Measurements from ENCODE around the gene DAZAP1. TPM values are rescaled to one million over a fixed set of nuclear protein-coding genes. Genes with fewer than 3 reads are reported as not detected.

DAZAP1 gene
- total RNA-seq, 1 experiment from 2014 or later = 177 TPM

GRCh38 chr19:1483131-1483978 lies 76.0 kb downstream of the DAZAP1 start:
- H3K4me1 ChIP-seq (ENCODE audit: insufficient read depth, low read length) = no peaks in the 10 kb centered on the region
- no peak overlapping the region for H2AFZ ChIP-seq (ENCODE audit: low read length)
- no peaks in the 10 kb centered on the region for H3K27me3 ChIP-seq (ENCODE audit: low read length)
- no peaks in the 10 kb centered on the region for H3K9me3 ChIP-seq (ENCODE audit: low read length)
- intact Hi-C loops (cut with micrococcal nuclease) = no loop called here
- H4K20me1 ChIP-seq (ENCODE audit: low read length) = no peaks in the 10 kb centered on the region
- no peaks in the 10 kb centered on the region for H3F3A ChIP-seq (ENCODE audit: low read length, unreplicated experiment)
- no peak overlapping the region for H3K4me2 ChIP-seq (ENCODE audit: low read length)
- H3K36me3 ChIP-seq (ENCODE audit: low read depth, low read length) = no peaks in the 10 kb centered on the region
- H3K27ac ChIP-seq (ENCODE audit: low read length) = no peak overlapping the region
- POLR2A ChIA-PET (ENCODE audit: unreplicated experiment) = no interaction called here
- ATAC-seq (no peak), DNase-seq (no peak)
- no peaks in the 10 kb centered on the region for H3K9me2 ChIP-seq (replicated peaks; ENCODE audit: low read length)
- peaks cover 7% of the 10 kb centered on the region for H3K79me2 ChIP-seq (ENCODE audit: low read length)
- no peak overlapping the region for H3K9ac ChIP-seq (ENCODE audit: low read length)
- no peak overlapping the region for H3K4me3 ChIP-seq (ENCODE audit: low read length)
- CTCF ChIA-PET = no interaction called here
- no TSS peak for BruUV-seq (replicated peaks)
- no peak for TF ChIP-seq EZH2 (IDR thresholded peaks at IDR 0.05; ENCODE audit: low read length, unreplicated experiment)
- no peak for TF ChIP-seq CTCF (conservative IDR thresholded peaks at IDR 0.05; ENCODE audit: low read depth, low read length)
- no peak for TF ChIP-seq EZH2phosphoT487 (IDR thresholded peaks at IDR 0.05; ENCODE audit: borderline replicate concordance, low read length)

- H3K9ac ChIP-seq (ENCODE audit: low read length) = no peak overlapping the region
- H3K27me3 ChIP-seq (ENCODE audit: low read length) = no peaks in the 10 kb centered on the region
- no peak overlapping the region for H3K27ac ChIP-seq (ENCODE audit: low read length)
- no peak for TF ChIP-seq EZH2phosphoT487 (IDR thresholded peaks at IDR 0.05; ENCODE audit: borderline replicate concordance, low read length)
- intact Hi-C loops (cut with micrococcal nuclease) = no loop called here
- 0 out of 2 replicates have a peak, but pooled peaks cover under 1% of the 10 kb centered on the region for H3K79me2 ChIP-seq (ENCODE audit: low read length)
- H3K4me2 ChIP-seq (ENCODE audit: low read length) = no peak overlapping the region
- no peaks in the 10 kb centered on the region for H4K20me1 ChIP-seq (ENCODE audit: low read length)
- CTCF ChIA-PET = no interaction called here
- H3K4me1 ChIP-seq (ENCODE audit: insufficient read depth, low read length) = no peaks in the 10 kb centered on the region
- H2AFZ ChIP-seq (ENCODE audit: low read length) = no peak overlapping the region
- H3K9me2 ChIP-seq (replicated peaks; ENCODE audit: low read length) = no peaks in the 10 kb centered on the region
- H3K9me3 ChIP-seq (ENCODE audit: low read length) = no peaks in the 10 kb centered on the region
- ATAC-seq = no peak
- POLR2A ChIA-PET (ENCODE audit: unreplicated experiment) = no interaction called here
- no peaks in the 10 kb centered on the region for H3K36me3 ChIP-seq (ENCODE audit: low read depth, low read length)
- no peak for DNase-seq
- no peak overlapping the region for H3K4me3 ChIP-seq (ENCODE audit: low read length)
- no peaks in the 10 kb centered on the region for H3F3A ChIP-seq (ENCODE audit: low read length, unreplicated experiment)
- no TSS peak for BruUV-seq (replicated peaks)
Measured at GRCh38 chr19:1483979-1484428, 76.6 kb downstream of the DAZAP1 start.

Other genes with a start within 250 kb of the DAZAP1 start
- gene SBNO2, start 233.3 kb upstream of the DAZAP1 start, total RNA-seq (2014; rRNA removed) = 62.4 and 75.0 TPM in 2 replicates
- 82.4 and 93.0 TPM in 2 replicates for gene STK11, start 201.8 kb upstream of the DAZAP1 start, total RNA-seq (2014; rRNA removed)
- gene CBARP, start 169.6 kb upstream of the DAZAP1 start, total RNA-seq (2014; rRNA removed) = 3.3 and 6.3 TPM in 2 replicates
- 102 and 187 TPM in 2 replicates for gene ATP5F1D, start 165.8 kb upstream of the DAZAP1 start, total RNA-seq (2014; rRNA removed)
- gene MIDN, start 159.0 kb upstream of the DAZAP1 start, total RNA-seq (2014; rRNA removed) = 17.3 and 41.8 TPM in 2 replicates
- gene CIRBP, start 138.3 kb upstream of the DAZAP1 start, total RNA-seq (2014; rRNA removed) = 136 and 197 TPM in 2 replicates
- 110 and 133 TPM in 2 replicates for gene FAM174C, start 132.1 kb upstream of the DAZAP1 start, total RNA-seq (2014; rRNA removed)
- gene EFNA2, start 121.7 kb upstream of the DAZAP1 start, total RNA-seq (2014; rRNA removed) = not detected in 2 replicates
- 102 and 111 TPM in 2 replicates for gene NDUFS7, start 23.7 kb upstream of the DAZAP1 start, total RNA-seq (2014; rRNA removed)
- gene GAMT, start 6.0 kb upstream of the DAZAP1 start, total RNA-seq (2014; rRNA removed) = 74.9 and 75.6 TPM in 2 replicates
- 1,797 and 2,672 TPM in 2 replicates for gene RPS15, start 30.8 kb downstream of the DAZAP1 start, total RNA-seq (2014; rRNA removed)
- gene APC2, start 42.5 kb downstream of the DAZAP1 start, total RNA-seq (2014; rRNA removed) = 0.29 and 1.4 TPM in 2 replicates
- gene C19orf25, start 71.6 kb downstream of the DAZAP1 start, total RNA-seq (2014; rRNA removed) = 45.0 and 54.9 TPM in 2 replicates
- gene PCSK4, start 82.8 kb downstream of the DAZAP1 start, total RNA-seq (2014; rRNA removed) = 3.9 and 5.7 TPM in 2 replicates
- 27.2 and 34.7 TPM in 2 replicates for gene REEP6, start 83.6 kb downstream of the DAZAP1 start, total RNA-seq (2014; rRNA removed)
- 1.7 and 5.0 TPM in 2 replicates for gene ADAMTSL5, start 105.4 kb downstream of the DAZAP1 start, total RNA-seq (2014; rRNA removed)
- gene PLK5, start 116.5 kb downstream of the DAZAP1 start, total RNA-seq (2014; rRNA removed) = not detected in 2 replicates
- gene MEX3D, start 160.7 kb downstream of the DAZAP1 start, total RNA-seq (2014; rRNA removed) = 64.0 and 89.2 TPM in 2 replicates
- 131 and 164 TPM in 2 replicates for gene MBD3, start 185.3 kb downstream of the DAZAP1 start, total RNA-seq (2014; rRNA removed)
- 148 and 157 TPM in 2 replicates for gene UQCR11, start 197.9 kb downstream of the DAZAP1 start, total RNA-seq (2014; rRNA removed)
- 147 and 196 TPM in 2 replicates for gene TCF3, start 245.0 kb downstream of the DAZAP1 start, total RNA-seq (2014; rRNA removed)